NCI-H2227 (cell line): ENCODE measurements around the gene APIP.

Source experiments
- DNase-seq: peaks from one replicate; lab custom pipeline; 2025; ENCODE audit not compliant: unreplicated experiment; lab: John Stamatoyannopoulos, UW

Gene APIP, protein sequence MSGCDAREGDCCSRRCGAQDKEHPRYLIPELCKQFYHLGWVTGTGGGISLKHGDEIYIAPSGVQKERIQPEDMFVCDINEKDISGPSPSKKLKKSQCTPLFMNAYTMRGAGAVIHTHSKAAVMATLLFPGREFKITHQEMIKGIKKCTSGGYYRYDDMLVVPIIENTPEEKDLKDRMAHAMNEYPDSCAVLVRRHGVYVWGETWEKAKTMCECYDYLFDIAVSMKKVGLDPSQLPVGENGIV

DNA sequence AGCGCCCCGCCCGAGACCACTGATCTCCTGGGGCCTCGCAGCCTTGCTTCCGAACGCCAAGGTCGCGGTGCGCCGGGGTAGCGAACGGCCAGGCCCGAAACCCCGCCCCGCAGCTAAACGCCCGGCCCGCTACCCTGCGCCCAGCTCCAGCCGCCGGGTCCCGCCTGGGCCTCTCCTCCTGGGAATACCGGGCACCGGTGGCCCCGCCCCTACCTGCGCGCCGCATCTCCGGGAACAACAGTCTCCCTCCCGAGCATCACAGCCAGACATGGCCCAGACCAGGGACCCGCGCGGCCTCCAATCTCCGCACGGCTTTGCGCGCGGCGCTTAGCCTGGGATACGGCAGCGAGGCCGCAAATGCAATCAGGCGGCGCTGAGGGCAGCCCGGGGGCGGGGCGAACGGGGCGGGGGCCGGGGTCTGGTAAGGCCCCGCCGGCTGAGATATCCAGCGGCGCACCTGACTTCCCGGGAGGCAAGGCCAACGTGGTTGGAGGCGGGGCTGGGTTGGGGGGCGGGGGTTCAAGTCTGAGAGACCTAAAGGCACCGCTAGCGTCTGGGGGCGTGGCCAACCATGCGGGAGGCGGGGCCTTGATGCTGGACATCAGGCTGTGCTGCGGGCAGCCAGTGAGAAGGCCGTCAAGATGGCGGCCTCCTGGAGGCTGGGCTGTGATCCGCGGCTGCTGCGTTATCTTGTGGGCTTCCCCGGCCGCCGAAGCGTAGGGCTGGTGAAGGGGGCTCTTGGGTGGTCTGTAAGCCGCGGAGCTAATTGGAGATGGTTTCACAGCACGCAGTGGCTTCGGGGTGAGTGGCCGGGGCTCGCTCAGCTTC lies at the start of gene APIP, which contains the start of gene PDHX:
Gene APIP (minus strand): TSS at position 365 of the 828 bp plus-strand sequence. CDS start 95 bp downstream, at position 270.
Gene PDHX (plus strand): TSS at position 604 of the 828 bp plus-strand sequence. CDS start 38 bp downstream, at position 642.
- DNase-seq, result peak; percentile 99

DNA sequence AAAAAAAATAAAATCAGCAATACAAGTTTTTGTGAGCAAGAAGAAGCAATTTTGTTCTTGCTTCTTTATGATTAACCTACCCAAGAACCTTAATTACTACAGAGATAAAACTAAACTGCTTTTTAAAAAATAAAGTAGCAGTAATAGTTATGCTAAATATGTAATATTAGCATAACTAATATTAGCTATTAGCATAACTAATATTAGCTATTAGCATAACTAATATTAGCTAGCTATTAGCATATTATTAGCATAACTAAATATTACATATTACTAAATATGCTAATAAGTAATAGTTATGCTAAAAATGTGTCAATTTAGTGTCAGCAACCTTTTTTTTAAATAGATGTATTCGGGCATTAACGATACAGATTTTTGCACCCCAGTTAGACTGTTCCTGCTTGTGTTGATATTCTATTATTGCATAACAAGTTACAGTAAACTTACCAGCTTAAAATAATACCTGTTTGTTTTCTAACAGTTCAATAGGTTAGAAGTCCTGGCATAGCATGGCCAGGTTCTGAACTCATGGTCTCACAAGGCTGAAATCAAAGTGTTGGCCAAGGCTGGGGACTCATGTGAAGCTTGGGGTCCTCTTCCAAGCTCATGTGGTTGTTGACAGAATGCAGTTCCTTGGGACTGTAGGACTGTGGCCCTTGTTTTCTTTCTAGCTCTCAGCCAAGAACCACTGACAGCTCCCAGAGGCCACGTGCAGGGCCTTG lies 48.6 kb upstream of the APIP start:
- DNase-seq, result no peak

DNA sequence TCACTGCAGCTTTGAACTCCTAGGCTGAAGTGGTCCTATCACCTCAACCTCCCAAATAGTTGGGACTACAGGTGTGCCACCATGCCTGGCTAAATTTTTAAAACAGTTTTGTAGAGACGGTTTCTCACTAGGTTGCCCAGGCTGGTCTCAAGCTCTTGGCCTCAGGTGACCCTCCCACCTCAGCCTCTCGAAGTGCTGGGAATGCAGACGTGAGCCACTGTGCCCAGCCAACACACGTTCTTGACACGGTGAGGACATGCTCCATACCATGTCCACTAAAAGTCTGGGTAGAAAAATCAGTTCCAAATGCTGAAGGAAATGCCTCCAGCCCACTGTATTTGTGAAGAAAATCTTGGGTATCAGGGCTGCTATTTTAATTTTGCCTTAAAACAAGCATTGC lies 47.2 kb upstream of the APIP start:
- DNase-seq, result no peak

DNA sequence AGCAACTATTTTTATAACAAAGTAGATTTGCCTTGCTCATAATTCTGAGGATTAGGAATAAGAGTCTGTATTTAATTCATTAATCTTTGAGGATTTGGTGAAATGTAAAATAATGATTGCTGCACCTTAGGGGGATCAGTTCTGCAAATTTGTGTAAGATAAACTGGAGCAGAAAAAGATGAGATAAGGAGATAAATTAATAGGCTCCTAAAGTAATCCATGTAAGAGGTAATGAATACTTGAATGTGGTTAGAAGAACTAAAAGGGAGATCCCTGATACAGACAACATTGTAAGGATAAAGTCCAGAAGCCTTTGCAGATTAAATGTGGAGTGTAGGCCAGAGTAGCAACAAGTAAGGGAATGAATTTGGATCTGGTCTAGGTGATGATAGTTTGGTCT lies 45.9 kb upstream of the APIP start:
- DNase-seq, result no peak

DNA sequence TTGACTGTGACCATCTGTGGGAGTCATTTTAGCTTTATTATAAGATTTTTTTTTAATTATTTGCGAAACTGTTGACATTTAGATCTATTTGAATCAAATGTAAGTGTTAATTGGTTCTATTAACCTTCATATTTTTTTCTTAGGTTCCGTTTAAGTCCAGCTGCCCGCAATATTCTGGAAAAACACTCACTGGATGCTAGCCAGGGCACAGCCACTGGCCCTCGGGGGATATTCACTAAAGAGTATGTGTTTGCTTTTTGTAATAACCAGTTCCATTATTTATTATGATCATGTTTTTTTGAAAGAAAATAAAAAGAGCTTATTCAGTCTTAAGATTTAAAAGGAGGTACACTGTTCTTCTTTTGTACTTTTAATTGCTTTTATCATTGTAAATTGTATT lies 44.1 kb upstream of the APIP start:
- DNase-seq, result no peak

DNA sequence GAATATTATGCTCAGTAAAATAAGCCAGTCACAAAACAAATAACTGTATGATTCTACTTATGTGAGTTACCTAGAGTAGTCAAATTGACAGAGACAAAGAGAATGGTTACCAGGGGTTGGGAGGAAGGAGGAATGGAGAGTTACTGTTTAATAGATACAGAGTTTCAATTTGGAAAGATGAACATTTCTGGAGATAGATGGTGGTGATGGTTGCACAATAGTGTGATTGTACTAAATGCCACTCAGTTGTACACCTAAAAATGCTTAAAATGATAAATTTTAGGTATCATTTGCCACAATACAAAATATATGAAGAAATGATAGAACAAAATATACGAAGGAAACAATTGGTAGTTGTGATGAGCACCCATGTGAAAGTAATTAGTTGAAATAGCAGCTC lies 43.6 kb upstream of the APIP start:
- DNase-seq, result no peak

DNA sequence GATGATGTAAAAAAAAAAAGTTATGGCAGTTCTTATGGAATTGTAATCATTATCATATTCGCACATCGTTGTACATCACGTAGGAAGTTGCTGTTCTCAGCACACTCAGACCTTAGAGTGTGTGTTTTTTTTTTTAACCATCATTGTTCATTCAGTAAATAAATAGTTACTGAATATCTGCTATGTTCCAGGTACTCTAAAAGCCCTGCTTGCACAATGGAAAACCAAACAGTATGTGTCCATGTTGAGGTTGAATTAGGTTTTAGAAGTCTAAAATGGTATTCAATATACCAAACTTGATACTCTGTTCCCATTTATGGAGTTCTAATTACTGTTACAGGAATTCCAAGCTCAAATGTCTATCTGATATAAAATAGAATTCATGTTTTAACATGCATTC lies 41.4 kb upstream of the APIP start:
- DNase-seq, result no peak

DNA sequence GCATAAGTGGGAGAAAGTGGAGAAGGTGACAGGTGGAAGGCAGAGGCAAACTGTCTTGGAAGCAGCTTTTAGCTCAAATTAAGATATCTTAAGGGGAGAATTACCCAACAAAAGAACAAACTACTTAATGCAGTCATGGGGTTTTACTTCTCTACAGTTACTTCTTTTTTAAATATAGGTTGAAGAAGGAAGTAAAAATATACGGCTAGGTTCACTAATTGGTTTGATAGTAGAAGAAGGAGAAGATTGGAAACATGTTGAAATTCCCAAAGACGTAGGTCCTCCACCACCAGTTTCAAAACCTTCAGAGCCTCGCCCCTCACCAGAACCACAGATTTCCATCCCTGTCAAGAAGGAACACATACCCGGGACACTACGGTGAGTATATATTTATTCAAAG lies 41.0 kb upstream of the APIP start:
- no peak for DNase-seq

DNA sequence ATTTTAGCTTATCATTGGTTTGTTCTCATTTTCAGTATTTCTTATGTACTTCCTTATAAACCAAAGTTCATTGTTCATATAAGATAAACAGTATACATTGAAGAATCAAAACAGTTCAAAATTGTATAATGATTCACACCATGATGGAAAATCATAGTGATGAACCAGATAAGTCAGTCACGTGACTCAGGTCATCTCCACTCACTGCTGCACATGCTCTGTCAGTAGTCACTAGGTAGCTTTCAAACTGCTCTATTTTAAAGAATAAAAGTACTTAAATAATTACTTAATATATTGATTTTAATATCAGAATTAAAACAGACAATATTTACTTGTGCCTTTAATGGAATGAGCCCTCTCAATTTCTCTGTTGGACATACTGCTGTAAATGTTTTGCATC lies 37.8 kb upstream of the APIP start:
- no peak for DNase-seq

DNA sequence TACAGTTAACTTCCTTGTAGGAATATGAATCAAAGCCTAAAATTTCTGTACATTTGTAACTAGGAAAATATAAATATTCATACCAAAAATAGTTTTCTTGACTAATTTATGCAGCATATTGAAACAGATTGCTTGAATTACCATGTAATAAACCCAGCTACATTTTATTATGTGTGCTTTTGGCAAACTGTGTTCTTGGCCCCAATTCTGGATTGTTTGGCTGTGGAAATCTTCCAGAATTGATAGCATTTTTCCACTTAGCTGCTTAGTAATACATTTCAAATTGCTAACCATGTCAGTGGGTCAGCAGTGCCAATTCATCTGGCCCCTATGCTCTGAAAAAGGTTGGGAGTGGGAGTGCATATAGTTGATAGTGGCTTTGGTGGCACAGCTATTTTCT lies 32.5 kb upstream of the APIP start:
- no peak for DNase-seq

DNA sequence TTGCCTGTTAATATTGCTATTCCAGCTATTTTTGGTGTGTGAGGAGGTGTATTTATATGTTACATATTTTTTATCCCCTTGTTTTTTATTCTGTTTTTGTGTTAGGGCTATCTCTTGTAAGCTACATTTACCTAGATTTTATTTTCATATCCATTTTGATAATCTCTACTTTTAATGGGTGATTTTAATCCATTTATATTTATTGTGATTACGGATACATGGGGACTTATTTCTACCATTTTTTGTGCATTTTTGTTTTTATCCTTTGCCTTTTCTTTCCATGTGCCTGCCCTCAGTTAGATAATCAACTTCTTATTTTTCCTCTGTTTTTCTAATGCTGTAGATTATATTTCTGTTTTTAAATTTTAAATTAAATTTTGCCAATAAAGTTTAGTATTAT lies 28.5 kb upstream of the APIP start:
- no peak for DNase-seq

DNA sequence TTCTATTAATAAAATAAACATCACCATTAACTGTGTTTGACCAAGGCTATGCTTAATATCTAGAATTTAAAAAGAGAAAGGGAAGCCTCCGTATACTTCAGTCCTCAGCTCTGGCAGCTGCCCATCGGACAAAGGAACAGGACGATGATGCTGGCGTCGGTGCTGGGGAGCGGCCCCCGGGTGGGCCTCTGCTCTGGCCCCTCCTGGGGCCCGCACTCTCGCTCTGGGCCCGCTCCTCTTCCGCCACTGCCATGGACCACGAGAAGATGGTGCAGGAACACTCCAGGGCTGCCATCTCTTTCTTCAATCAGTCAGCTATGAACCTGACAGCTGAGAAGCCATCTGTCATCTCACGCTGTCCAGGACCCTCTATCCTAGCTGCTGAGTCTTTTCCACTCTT lies 25.5 kb upstream of the APIP start:
- no peak for DNase-seq

DNA sequence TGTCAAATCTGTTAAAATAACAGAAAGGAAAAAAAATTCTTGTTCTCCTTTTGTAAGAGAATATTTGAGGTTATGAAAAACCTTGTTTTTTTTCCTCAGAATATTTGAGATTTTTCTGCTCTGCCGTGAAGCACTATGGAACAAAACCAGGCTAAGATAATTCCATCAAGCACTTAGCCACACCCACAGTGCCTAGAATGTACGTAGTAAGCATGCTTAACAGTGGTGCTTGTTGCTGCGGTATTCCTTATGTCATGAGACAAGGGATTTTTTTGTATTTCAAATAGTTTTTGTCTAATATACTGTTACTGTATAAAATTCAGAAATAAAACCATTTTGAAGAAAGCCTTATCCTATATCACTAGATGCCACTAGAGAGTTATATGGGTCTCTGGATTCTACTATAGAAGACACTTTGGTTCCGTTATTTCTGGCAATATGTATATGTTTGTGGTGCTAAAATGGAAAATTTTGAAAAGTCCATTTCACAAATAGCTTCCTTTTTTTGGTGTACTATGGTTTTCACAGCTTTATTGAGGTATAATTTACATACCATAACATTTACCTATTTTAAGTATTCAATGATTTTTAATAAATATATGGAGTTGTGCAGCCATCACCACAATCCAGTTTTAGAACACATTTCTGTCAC lies 24.0 kb upstream of the APIP start:
- DNase-seq, result no peak

DNA sequence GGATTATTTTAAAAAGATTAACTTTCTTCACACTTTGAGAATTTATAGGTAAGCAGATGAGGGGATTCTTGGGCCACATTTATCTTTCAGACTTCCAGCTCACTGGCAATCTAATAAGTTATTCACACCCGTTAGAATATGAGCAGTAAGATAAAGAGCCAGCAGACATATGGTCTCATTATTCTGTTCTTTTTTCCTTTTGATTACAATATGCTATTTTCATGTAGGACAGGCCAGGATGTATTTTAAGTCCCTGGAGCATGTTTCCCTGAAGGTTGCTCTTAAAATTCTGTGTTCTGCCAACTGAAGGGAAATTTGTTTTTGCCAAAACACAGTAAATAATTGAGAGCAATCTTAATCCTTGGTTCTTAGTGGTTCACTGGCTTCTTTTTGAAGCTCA lies 22.4 kb upstream of the APIP start:
- DNase-seq, result no peak

DNA sequence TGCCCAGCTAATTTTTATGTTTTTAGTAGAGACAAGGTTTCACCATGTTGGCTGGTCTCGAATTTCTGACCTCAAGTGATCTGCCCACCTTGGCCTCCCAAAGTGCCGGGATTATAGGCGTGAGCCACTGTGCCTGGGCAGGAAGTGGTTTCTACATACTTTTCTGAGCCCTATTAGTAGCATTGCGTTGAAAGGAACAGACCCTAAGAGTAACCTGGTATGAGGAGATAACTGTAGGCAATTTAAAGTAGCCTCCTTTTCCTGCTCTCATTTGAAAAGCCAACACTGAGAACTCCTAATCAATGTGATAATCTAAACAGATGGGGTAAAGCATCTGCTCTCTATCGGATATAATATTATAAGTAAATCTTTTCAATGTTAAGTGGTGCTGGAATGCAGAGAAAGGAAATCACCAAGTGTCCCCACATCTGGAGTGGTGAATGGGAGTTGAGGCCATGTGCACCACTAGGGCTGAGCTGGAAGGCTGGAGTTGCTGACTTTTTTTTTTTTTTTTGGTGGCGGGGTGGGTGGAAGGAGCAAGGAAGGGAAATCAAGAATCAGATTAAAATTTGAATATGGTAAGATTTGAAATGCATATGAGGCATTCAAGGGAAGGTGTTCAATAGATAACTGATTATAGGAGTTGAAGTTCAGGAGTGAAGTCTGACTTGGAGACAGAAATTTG lies 20.9 kb upstream of the APIP start:
- no peak for DNase-seq

DNA sequence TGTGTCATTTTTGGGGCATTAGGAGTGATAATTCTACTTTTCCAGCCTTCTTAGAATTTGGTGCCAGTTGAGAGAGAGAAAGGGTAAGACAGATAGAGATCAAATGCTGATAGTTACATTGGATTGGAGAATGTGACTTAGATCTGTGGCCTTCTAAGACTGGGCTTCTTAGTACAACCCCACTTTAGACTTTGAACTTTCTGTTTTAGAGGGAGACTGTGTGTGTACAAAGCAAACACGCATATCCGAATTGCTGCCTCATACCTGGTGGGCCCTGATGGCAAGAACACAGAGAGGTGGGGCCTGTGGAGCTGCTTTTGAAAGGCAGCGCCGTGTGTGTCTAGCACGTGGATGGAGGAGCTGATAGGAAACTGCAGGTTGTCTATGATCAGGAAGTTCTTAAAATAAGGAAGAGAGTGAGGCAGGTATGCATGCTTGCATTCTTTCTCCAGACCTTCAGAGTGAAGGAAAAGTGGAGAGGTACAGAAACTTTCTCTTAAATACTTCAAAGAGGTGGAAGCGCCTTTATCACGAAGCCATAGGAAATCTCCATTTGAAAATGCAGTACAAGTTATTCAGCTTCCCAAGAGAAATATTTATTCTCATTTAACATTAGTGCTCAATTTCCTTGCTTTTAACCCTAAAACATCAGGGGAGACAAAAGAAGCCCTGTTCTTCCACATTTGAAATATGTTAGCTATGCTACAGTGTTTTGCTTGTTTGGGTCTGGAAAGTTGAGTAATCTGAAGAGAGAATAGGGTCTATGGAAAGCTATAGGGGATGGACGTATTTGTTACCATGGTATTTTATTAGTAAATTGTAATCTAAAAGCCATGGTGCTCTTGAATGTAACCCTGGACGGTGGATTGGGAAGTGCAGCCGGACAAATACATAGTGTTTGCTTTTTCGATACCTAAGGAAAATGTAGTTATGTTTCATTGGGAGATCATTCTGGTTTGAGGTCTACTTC lies 13.9 kb upstream of the APIP start:
- DNase-seq, result no peak

DNA sequence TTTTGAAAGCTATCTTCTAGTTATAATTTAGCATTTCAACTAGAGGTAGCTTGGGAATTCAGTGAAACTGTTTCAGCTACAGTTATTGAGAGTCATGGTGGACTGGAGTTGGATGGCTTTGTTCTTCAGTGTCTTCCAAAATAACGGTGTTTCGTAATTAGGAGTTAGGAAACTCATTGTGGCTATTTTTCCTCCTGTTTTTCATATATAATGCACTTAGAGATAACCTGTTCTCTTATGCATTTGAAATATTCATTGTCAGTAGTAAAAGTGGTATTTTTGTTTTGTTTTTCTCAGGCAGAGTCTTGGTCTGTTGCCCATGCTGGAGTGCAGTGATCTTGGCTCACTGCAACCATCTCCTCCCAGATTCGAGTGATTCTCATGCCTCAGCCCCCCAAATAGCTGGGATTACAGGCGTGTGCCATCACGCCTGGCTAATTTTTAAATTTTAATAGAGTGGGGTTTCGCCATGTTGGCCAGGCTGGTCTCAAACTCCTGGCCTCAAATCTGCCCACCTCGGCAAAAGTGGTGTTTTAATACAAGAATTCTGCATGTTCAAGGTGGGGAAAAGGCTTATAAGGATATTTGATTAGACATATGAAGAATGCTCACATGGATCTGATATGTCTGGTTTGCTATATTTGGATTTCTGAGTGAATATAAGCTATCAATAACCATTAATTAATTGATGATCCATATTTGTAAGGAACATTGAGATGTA lies 12.9 kb upstream of the APIP start:
- DNase-seq, result no peak

DNA sequence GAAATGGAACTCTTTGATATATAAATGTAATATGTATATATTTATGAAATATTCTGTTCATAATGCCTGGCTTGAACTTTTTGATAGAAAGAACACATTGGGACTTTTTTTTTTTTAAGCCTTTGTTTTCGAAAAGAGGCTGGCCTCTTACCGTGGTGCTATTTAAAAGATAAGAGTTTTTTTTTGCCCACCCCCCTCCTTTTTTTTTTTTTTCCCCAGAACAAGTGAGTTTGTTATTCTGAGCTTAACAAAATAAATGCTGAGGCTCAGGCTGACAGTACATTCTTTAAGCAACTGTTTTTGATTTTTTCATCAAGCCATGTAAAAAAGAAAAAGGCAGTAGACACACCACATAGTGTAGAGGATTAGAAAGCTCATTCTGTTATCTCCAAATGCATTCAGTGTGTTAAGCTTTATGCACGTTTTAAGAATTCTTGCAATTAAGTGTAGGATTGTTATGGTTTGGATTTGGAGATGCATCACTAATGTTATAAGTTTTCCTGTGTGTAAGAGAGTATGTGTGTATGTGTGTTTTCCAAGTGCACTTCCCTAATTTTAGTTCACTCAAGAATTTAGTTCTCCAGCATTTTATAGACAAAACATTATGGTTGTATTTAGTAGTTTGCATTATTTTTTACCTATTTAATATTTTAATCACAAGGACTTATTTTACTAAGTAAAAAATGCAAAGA lies 12.2 kb upstream of the APIP start:
- DNase-seq, result no peak

DNA sequence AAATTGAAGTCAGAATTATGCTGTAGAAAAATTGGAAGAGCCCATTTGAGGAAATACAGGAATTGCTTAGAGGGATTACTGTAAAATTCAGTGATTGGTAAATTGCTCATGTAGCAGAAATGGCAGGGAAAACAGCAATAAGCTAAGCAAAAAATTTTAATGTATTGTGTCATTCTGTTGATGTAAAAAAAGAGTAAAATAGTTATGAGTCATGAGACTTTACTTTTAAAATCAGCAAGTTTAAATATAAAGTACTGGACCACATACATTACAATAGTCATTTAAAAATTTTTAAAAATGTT lies 10.6 kb upstream of the APIP start:
- DNase-seq, result no peak
